SK-N-SH treated with all-trans-retinoic acid at 6 μM for 48 hours (cell line): ENCODE data around the gene IKZF5.

Experiments used
- ATAC-seq: fragments of 200-7000 bp; cut with Tn5 transposase; 3 replicates; pipeline ENCODE4 v1.9.1; 2020; ENCODE audit warnings: mild to moderate bottlenecking, moderate library complexity
- ARNTL ChIP-seq: fragments of 450-650 bp; formaldehyde crosslinking; IDR thresholded peaks from 2 replicates; pipeline ENCODE4 v1.5.0; 2020; ENCODE audit warnings: low read depth, mild to moderate bottlenecking, moderate library complexity, borderline replicate concordance
- BACH2 ChIP-seq: fragments of 250-450 bp; sonication (Bioruptor Pico); IDR thresholded peaks from 2 replicates; pipeline ENCODE4 v1.9.0; 2021; ENCODE audit warnings: mild to moderate bottlenecking, borderline replicate concordance
- CSDC2 ChIP-seq: fragments of 250-450 bp; sonication (Bioruptor Pico); IDR thresholded peaks from 2 replicates; pipeline ENCODE4 v1.5.0; 2020; ENCODE audit warnings: mild to moderate bottlenecking, moderate library complexity
- ESRRG ChIP-seq: fragments of 250-450 bp; sonication (Bioruptor Pico); IDR thresholded peaks from 2 replicates; pipeline ENCODE4 v1.6.1; 2021; ENCODE audit warnings: mild to moderate bottlenecking
- GLIS3 ChIP-seq: fragments of 250-450 bp; sonication (Bioruptor Pico); IDR thresholded peaks from 2 replicates; pipeline ENCODE4 v1.5.0; 2020; ENCODE audit warnings: mild to moderate bottlenecking, moderate library complexity
- ISL1 ChIP-seq: fragments of 250-450 bp; sonication (Bioruptor Pico); IDR thresholded peaks from 2 replicates; pipeline ENCODE4 v2.1.2; 2022; ENCODE audit warnings: mild to moderate bottlenecking, moderate library complexity
- OSR1 ChIP-seq: fragments of 250-450 bp; sonication (Bioruptor Pico); IDR thresholded peaks from 2 replicates; pipeline ENCODE4 v1.8.0; 2022; ENCODE audit warnings: moderate library complexity, mild to moderate bottlenecking, inconsistent platforms
- PPARA ChIP-seq: fragments of 250-450 bp; sonication (Bioruptor Pico); IDR thresholded peaks from 2 replicates; pipeline ENCODE4 v1.5.0; 2020; ENCODE audit warnings: mild to moderate bottlenecking, borderline replicate concordance
- RARB ChIP-seq: fragments of 250-450 bp; sonication (Bioruptor Pico); IDR thresholded peaks from 2 replicates; pipeline ENCODE4 v1.8.0; 2021; ENCODE audit warnings: mild to moderate bottlenecking, moderate library complexity
- SNAI2 ChIP-seq: fragments of 250-450 bp; sonication (Bioruptor Pico); IDR thresholded peaks from 2 replicates; pipeline ENCODE4 v1.5.0; 2020; ENCODE audit warnings: mild to moderate bottlenecking, moderate library complexity
- TCF4 ChIP-seq: fragments of 250-450 bp; sonication (Bioruptor Pico); IDR thresholded peaks from 2 replicates; pipeline ENCODE4 v1.8.0; 2021; ENCODE audit warnings: mild to moderate bottlenecking, moderate library complexity, borderline replicate concordance
- ZC3H10 ChIP-seq: fragments of 250-450 bp; sonication (Bioruptor Pico); IDR thresholded peaks from 2 replicates; pipeline ENCODE4 v1.5.1; 2021; ENCODE audit warnings: mild to moderate bottlenecking, moderate library complexity
- ZFP3 ChIP-seq: fragments of 250-450 bp; sonication (Bioruptor Pico); IDR thresholded peaks from 2 replicates; pipeline ENCODE4 v1.5.0; 2020; ENCODE audit warnings: mild to moderate bottlenecking, moderate library complexity
- ZFP30 ChIP-seq: fragments of 450-650 bp; formaldehyde crosslinking; IDR thresholded peaks from 2 replicates; pipeline ENCODE4 v1.5.0; 2022; ENCODE audit warnings: mild to moderate bottlenecking, moderate library complexity
- ZNF565 ChIP-seq: fragments of 450-650 bp; formaldehyde crosslinking; conservative IDR thresholded peaks from 2 replicates; pipeline ENCODE4 v1.5.0; 2020; ENCODE audit warnings: low read depth, mild to moderate bottlenecking, moderate library complexity
- ZNF70 ChIP-seq: fragments of 450-650 bp; formaldehyde crosslinking; IDR thresholded peaks from 2 replicates; pipeline ENCODE4 v1.5.0; 2020; ENCODE audit warnings: mild to moderate bottlenecking, moderate library complexity
- ZNF8 ChIP-seq: fragments of 450-650 bp; formaldehyde crosslinking; IDR thresholded peaks from 2 replicates; pipeline ENCODE4 v1.5.0; 2020; ENCODE audit warnings: mild to moderate bottlenecking, moderate library complexity
- TF ChIP-seq, protein P1 (sequence below): fragments of 250-450 bp; sonication (Bioruptor Pico); IDR thresholded peaks from 2 replicates; pipeline ENCODE4 v1.8.0; 2021; ENCODE audit warnings: low read depth, mild to moderate bottlenecking, moderate library complexity, borderline replicate concordance
- TF ChIP-seq, protein P2 (sequence below): fragments of 250-450 bp; sonication (Bioruptor Pico); IDR thresholded peaks from 2 replicates; pipeline ENCODE4 v1.5.0; 2020; ENCODE audit warnings: mild to moderate bottlenecking, moderate library complexity
- TF ChIP-seq, protein P3 (sequence below): fragments of 250-450 bp; sonication (Bioruptor Pico); IDR thresholded peaks from 2 replicates; pipeline ENCODE4 v1.5.1; 2020; ENCODE audit warnings: low read depth, mild to moderate bottlenecking, moderate library complexity
- TF ChIP-seq, protein P4 (sequence below): fragments of 250-450 bp; sonication (Bioruptor Pico); IDR thresholded peaks from 2 replicates; pipeline ENCODE4 v1.5.1; 2021; ENCODE audit warnings: mild to moderate bottlenecking, moderate library complexity
- TF ChIP-seq, protein P5 (sequence below): fragments of 250-450 bp; sonication (Bioruptor Pico); IDR thresholded peaks from 2 replicates; pipeline ENCODE4 v1.8.0; 2020; ENCODE audit warnings: mild to moderate bottlenecking, moderate library complexity, borderline replicate concordance

IKZF5 gene

DNA sequence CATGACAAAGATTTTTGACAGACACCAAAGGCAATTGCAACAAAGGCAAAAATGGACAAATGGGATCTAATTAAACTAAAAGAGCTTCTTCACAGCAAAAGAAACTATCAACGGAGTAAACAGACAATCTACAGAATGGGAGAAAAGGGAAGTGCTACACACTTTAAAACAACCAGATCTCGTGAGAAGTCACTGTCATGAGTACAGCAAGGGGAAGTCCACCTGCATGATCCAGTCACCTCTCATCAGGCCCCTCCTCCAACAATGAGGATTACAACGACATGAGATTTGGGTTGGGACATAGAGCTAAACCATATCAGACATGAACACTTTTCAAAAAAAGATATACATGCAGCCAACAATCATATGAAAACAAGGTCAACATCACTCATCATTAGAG lies 39.9 kb downstream of the IKZF5 start (continued):
- TF ChIP-seq ZC3H10 (CRISPR knock-in tag) = no peak
- TF ChIP-seq TCF4 (CRISPR knock-in tag) = no peak
- TF ChIP-seq ZNF565 (CRISPR knock-in tag) = no peak
- TF ChIP-seq ZFP30 (CRISPR knock-in tag) = no peak
- TF ChIP-seq, protein P1, sequence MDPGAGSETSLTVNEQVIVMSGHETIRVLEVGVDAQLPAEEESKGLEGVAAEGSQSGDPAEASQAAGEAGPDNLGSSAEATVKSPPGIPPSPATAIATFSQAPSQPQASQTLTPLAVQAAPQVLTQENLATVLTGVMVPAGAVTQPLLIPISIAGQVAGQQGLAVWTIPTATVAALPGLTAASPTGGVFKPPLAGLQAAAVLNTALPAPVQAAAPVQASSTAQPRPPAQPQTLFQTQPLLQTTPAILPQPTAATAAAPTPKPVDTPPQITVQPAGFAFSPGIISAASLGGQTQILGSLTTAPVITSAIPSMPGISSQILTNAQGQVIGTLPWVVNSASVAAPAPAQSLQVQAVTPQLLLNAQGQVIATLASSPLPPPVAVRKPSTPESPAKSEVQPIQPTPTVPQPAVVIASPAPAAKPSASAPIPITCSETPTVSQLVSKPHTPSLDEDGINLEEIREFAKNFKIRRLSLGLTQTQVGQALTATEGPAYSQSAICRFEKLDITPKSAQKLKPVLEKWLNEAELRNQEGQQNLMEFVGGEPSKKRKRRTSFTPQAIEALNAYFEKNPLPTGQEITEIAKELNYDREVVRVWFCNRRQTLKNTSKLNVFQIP (CRISPR knock-in tag) = no peak

DNA sequence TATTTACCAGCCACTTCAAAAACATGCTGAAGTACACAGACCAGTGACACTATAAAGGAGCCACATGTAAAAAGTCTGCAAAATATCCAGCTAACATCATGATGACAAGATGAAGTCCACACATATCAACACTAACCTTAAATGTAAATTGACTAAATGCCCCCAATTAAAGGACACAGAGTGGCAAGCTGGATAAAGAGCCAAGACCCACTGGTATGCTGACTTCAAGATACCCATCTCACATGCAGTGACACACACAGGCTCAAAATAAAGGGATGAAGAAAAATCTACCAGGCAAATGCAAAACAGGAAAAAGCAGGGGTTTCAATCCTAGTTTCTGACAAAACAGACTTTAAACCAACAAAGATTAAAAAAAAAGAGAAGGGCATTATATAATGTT lies 41.7 kb downstream of the IKZF5 start:
- ATAC-seq = no peak
- no peak for TF ChIP-seq ZFP3 (CRISPR knock-in tag)
- TF ChIP-seq GLIS3 = no peak
- no peak for TF ChIP-seq CSDC2 (CRISPR knock-in tag)
- no peak for TF ChIP-seq BACH2 (CRISPR knock-in tag)
- no peak for TF ChIP-seq RARB
- TF ChIP-seq SNAI2 (CRISPR knock-in tag) = no peak
- no peak for TF ChIP-seq ZNF565 (CRISPR knock-in tag)
- TF ChIP-seq ISL1 (CRISPR knock-in tag) = no peak
- TF ChIP-seq TCF4 (CRISPR knock-in tag) = no peak
- no peak for TF ChIP-seq OSR1
- TF ChIP-seq, protein P1 (CRISPR knock-in tag) = no peak
- no peak for TF ChIP-seq ZC3H10 (CRISPR knock-in tag)
- no peak for TF ChIP-seq ARNTL (CRISPR knock-in tag)
- no peak for TF ChIP-seq ZNF70 (CRISPR knock-in tag)
- TF ChIP-seq ESRRG (CRISPR knock-in tag) = no peak
- no peak for TF ChIP-seq PPARA
- no peak for TF ChIP-seq ZNF8
- no peak for TF ChIP-seq ZFP30 (CRISPR knock-in tag)
- TF ChIP-seq, protein P2, sequence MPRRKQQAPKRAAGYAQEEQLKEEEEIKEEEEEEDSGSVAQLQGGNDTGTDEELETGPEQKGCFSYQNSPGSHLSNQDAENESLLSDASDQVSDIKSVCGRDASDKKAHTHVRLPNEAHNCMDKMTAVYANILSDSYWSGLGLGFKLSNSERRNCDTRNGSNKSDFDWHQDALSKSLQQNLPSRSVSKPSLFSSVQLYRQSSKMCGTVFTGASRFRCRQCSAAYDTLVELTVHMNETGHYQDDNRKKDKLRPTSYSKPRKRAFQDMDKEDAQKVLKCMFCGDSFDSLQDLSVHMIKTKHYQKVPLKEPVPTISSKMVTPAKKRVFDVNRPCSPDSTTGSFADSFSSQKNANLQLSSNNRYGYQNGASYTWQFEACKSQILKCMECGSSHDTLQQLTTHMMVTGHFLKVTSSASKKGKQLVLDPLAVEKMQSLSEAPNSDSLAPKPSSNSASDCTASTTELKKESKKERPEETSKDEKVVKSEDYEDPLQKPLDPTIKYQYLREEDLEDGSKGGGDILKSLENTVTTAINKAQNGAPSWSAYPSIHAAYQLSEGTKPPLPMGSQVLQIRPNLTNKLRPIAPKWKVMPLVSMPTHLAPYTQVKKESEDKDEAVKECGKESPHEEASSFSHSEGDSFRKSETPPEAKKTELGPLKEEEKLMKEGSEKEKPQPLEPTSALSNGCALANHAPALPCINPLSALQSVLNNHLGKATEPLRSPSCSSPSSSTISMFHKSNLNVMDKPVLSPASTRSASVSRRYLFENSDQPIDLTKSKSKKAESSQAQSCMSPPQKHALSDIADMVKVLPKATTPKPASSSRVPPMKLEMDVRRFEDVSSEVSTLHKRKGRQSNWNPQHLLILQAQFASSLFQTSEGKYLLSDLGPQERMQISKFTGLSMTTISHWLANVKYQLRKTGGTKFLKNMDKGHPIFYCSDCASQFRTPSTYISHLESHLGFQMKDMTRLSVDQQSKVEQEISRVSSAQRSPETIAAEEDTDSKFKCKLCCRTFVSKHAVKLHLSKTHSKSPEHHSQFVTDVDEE (CRISPR knock-in tag) = no peak
- TF ChIP-seq, protein P3, sequence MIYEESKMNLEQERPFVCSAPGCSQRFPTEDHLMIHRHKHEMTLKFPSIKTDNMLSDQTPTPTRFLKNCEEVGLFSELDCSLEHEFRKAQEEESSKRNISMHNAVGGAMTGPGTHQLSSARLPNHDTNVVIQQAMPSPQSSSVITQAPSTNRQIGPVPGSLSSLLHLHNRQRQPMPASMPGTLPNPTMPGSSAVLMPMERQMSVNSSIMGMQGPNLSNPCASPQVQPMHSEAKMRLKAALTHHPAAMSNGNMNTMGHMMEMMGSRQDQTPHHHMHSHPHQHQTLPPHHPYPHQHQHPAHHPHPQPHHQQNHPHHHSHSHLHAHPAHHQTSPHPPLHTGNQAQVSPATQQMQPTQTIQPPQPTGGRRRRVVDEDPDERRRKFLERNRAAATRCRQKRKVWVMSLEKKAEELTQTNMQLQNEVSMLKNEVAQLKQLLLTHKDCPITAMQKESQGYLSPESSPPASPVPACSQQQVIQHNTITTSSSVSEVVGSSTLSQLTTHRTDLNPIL (CRISPR knock-in tag) = no peak

DNA sequence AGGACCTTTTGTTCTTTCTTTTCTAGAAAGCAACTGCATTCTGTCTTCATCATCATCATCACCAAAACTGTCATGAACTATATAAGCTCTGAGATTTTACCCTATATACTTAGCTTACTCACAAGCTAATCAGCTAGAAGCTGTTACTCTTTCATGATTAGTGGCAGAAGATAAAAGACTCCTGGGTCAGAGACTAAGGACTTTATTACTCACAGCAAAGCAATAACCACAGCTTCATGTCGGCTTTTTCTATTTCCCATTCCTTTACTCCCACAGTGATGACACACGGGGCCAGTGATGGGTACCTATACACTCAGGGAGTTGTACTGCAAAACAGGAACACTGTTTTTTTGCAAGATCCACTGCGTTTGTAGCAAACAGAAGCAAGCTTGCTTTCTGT lies 46.2 kb downstream of the IKZF5 start:
- no peak for TF ChIP-seq ZNF8
- TF ChIP-seq, protein P3 (CRISPR knock-in tag) = no peak
- no peak for TF ChIP-seq ZNF565 (CRISPR knock-in tag)
- no peak for ATAC-seq

DNA sequence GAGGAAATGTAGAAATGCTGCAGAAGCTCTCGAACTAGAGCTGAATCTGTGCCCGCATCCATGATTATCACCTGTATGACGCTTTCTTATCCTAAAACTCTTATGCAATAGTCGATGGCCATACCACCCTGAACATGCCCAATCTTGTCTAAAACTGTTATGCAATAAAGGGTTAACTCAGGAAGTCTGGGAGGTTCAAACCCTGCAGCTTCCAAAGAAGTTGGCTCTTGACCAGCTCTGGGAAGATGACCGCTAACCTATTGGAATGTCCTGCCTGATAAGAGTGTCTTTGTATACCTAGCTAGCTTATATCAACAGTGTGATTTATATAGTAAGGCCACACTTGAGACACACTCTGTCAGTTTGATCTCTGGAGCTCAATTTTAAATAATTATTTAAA lies 51.1 kb downstream of the IKZF5 start:
- TF ChIP-seq ZNF565 (CRISPR knock-in tag) = no peak
- TF ChIP-seq, protein P4, sequence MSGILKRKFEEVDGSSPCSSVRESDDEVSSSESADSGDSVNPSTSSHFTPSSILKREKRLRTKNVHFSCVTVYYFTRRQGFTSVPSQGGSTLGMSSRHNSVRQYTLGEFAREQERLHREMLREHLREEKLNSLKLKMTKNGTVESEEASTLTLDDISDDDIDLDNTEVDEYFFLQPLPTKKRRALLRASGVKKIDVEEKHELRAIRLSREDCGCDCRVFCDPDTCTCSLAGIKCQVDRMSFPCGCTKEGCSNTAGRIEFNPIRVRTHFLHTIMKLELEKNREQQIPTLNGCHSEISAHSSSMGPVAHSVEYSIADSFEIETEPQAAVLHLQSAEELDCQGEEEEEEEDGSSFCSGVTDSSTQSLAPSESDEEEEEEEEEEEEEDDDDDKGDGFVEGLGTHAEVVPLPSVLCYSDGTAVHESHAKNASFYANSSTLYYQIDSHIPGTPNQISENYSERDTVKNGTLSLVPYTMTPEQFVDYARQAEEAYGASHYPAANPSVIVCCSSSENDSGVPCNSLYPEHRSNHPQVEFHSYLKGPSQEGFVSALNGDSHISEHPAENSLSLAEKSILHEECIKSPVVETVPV (CRISPR knock-in tag) = no peak
- no peak for TF ChIP-seq OSR1
- TF ChIP-seq GLIS3 = no peak
- TF ChIP-seq, protein P5, sequence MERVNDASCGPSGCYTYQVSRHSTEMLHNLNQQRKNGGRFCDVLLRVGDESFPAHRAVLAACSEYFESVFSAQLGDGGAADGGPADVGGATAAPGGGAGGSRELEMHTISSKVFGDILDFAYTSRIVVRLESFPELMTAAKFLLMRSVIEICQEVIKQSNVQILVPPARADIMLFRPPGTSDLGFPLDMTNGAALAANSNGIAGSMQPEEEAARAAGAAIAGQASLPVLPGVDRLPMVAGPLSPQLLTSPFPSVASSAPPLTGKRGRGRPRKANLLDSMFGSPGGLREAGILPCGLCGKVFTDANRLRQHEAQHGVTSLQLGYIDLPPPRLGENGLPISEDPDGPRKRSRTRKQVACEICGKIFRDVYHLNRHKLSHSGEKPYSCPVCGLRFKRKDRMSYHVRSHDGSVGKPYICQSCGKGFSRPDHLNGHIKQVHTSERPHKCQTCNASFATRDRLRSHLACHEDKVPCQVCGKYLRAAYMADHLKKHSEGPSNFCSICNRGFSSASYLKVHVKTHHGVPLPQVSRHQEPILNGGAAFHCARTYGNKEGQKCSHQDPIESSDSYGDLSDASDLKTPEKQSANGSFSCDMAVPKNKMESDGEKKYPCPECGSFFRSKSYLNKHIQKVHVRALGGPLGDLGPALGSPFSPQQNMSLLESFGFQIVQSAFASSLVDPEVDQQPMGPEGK (CRISPR knock-in tag) = no peak
- TF ChIP-seq, protein P1 (CRISPR knock-in tag) = no peak
- no peak for TF ChIP-seq ARNTL (CRISPR knock-in tag)
- ATAC-seq = no peak
